ENCODE results near the gene TIMMDC1. TPM values are rescaled to one million over a fixed set of nuclear protein-coding genes. Genes with fewer than 3 reads are reported as not detected.

TIMMDC1 gene, protein sequence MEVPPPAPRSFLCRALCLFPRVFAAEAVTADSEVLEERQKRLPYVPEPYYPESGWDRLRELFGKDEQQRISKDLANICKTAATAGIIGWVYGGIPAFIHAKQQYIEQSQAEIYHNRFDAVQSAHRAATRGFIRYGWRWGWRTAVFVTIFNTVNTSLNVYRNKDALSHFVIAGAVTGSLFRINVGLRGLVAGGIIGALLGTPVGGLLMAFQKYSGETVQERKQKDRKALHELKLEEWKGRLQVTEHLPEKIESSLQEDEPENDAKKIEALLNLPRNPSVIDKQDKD
- total RNA-seq (10 to 100 TPM; 26.9 to 29.5 TPM), total RNA-seq (22.3 to 51.9 reads per million in 2 donors)

- peak; percentile 98 for ATAC-seq
- Mint-ChIP-seq H3K36me3 (ENCODE audit: low read depth) (no peaks in the 10 kb centered on the region), H3K27me3 (no peaks in the 10 kb centered on the region), H3K4me1 (peaks cover 14% of the 10 kb centered on the region), H3K27ac (peak within 1 kb of the TSS; percentile 98), H3K4me3 (peak within 1 kb of the TSS; percentile 92)
- H3K9me3 ChIP-seq (ENCODE audit: control insufficient read depth, low read length, poor library complexity, severe bottlenecking), result no peaks in the 10 kb centered on the region
- peak; percentile 94 to 97 (median 95) for DNase-seq
These were observed at the start of gene TIMMDC1 for GRCh38 chr3:119498186-119499011. TIMMDC1 (plus strand) TSS chr3:119498547; CDS start chr3:119498734, 187 bp downstream.

- Mint-ChIP-seq H3K4me1 (peaks cover 20% of the 10 kb centered on the region), H3K27me3 (no peaks in the 10 kb centered on the region), H3K36me3 (ENCODE audit: low read depth) (peaks cover 6% of the 10 kb centered on the region), H3K27ac (peak overlapping the region; percentile 67), H3K4me3 (no peak overlapping the region)
- no peak for DNase-seq
- no peaks in the 10 kb centered on the region for H3K9me3 ChIP-seq (ENCODE audit: control insufficient read depth, low read length, poor library complexity, severe bottlenecking)
- ATAC-seq, result no peak
These were observed 44.5 kb upstream of the TIMMDC1 start for GRCh38 chr3:119453822-119454221.

DNA sequence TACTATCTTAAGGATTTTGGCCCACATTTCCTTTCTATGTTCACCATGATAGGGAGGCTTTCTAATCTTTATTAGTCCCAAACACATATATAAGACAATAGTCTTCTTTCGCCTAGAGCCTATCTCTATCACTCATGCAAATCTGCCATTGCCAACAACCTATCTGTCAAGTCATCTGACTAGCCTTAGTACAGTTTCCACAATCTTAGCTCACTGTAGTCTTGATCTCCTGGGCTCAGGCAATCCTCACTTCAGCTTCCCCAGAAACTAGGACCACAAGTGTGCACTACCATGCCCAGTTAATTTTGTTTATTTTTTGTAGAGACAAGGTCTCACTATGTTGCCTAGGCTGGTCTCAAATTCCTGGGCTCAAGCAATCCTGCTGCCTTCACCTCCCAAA lies 41.9 kb upstream of the TIMMDC1 start:
- no peak overlapping the region for H3K4me3 Mint-ChIP-seq
- H3K27me3 Mint-ChIP-seq, result no peaks in the 10 kb centered on the region
- H3K36me3 Mint-ChIP-seq (ENCODE audit: low read depth), result peaks cover 4% of the 10 kb centered on the region
- DNase-seq, result no peak
- H3K9me3 ChIP-seq (ENCODE audit: control insufficient read depth, low read length, poor library complexity, severe bottlenecking), result no peaks in the 10 kb centered on the region
- no peak for ATAC-seq
- H3K27ac Mint-ChIP-seq, result peak overlapping the region; percentile 34
- H3K4me1 Mint-ChIP-seq, result peaks cover 30% of the 10 kb centered on the region

GRCh38 chr3:119457246-119457645 lies 41.1 kb upstream of the TIMMDC1 start:
- Mint-ChIP-seq H3K27ac (no peak overlapping the region), H3K36me3 (ENCODE audit: low read depth) (peaks cover 4% of the 10 kb centered on the region), H3K4me3 (no peak overlapping the region), H3K27me3 (no peaks in the 10 kb centered on the region), H3K4me1 (peaks cover 30% of the 10 kb centered on the region)
- no peak for ATAC-seq
- no peak for DNase-seq
- no peaks in the 10 kb centered on the region for H3K9me3 ChIP-seq (ENCODE audit: control insufficient read depth, low read length, poor library complexity, severe bottlenecking)

GRCh38 chr3:119463171-119464169 lies 34.9 kb upstream of the TIMMDC1 start, which contains the start of gene TMEM39A:
TMEM39A (minus strand) TSS chr3:119463615; CDS start chr3:119462074, 1,541 bp downstream.
- DNase-seq, result peak; percentile 97 to 98 (median 97)
- H3K27ac Mint-ChIP-seq, result peak within 1 kb of the TSS; percentile 93
- no peaks in the 10 kb centered on the region for H3K9me3 ChIP-seq (ENCODE audit: control insufficient read depth, low read length, poor library complexity, severe bottlenecking)
- peak; percentile 87 for ATAC-seq
- H3K36me3 Mint-ChIP-seq (ENCODE audit: low read depth), result no peaks in the 10 kb centered on the region
- H3K27me3 Mint-ChIP-seq, result no peaks in the 10 kb centered on the region
- peaks cover 25% of the 10 kb centered on the region for H3K4me1 Mint-ChIP-seq
- H3K4me3 Mint-ChIP-seq, result peak within 1 kb of the TSS; percentile 94

DNA sequence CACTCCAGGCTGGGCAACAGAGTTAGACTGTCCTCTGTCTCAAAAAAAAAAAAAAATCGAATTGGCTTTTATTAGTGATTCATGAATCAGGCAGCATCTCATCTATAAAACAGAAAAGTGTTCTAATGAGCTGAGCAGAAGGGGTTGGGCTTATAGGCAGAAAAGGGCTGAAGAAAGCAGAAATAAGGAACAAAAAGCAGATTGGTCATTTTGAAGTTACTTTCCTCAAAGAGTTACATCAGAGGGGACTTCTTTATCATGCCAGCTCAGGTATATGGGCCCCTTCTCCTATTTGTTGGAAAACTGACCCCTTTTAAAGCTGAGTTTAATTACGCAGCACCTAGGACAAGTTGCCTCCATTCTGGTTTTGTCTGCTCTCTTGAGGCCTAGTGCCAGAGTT lies 30.3 kb upstream of the TIMMDC1 start:
- peak overlapping the region; percentile 93 for H3K4me3 Mint-ChIP-seq
- H3K27me3 Mint-ChIP-seq, result no peaks in the 10 kb centered on the region
- no peak for DNase-seq
- H3K36me3 Mint-ChIP-seq (ENCODE audit: low read depth), result peaks cover 4% of the 10 kb centered on the region
- no peaks in the 10 kb centered on the region for H3K9me3 ChIP-seq (ENCODE audit: control insufficient read depth, low read length, poor library complexity, severe bottlenecking)
- no peak for ATAC-seq
- H3K4me1 Mint-ChIP-seq, result peaks cover 31% of the 10 kb centered on the region
- H3K27ac Mint-ChIP-seq, result peak overlapping the region; percentile 78

GRCh38 chr3:119469418-119470189 lies 28.7 kb upstream of the TIMMDC1 start:
- Mint-ChIP-seq H3K4me3 (peak overlapping the region; percentile 93), H3K36me3 (ENCODE audit: low read depth) (peaks cover 4% of the 10 kb centered on the region), H3K4me1 (peaks cover 20% of the 10 kb centered on the region), H3K27me3 (no peaks in the 10 kb centered on the region), H3K27ac (peak overlapping the region; percentile 78)
- ATAC-seq, result no peak
- H3K9me3 ChIP-seq (ENCODE audit: control insufficient read depth, low read length, poor library complexity, severe bottlenecking), result no peaks in the 10 kb centered on the region
- no peak for DNase-seq

DNA sequence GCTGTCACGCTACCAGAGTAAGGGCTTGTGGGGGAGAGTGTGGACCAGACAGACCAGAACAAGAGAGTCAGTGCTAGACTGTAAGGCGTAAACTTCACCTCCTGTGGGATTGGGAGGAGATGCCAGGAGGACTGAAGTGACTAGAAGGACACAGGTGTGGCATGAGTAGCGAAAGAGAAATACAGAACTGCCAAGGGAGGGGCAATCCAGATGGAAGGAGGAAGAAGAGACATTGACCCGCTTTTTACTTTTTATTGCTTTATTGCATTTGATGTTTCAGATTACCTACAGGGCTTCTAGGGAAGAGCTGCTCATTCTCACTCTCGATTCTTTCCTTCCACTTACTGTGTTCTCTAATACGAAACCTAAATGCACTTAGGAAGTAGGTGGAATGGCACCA lies 27.5 kb upstream of the TIMMDC1 start:
- no peak for ATAC-seq
- DNase-seq, result no peak
- Mint-ChIP-seq H3K4me3 (peak overlapping the region; percentile 70), H3K27ac (no peak overlapping the region), H3K36me3 (ENCODE audit: low read depth) (peaks cover 4% of the 10 kb centered on the region), H3K27me3 (no peaks in the 10 kb centered on the region), H3K4me1 (peaks cover 20% of the 10 kb centered on the region)
- H3K9me3 ChIP-seq (ENCODE audit: control insufficient read depth, low read length, poor library complexity, severe bottlenecking), result no peaks in the 10 kb centered on the region

DNA sequence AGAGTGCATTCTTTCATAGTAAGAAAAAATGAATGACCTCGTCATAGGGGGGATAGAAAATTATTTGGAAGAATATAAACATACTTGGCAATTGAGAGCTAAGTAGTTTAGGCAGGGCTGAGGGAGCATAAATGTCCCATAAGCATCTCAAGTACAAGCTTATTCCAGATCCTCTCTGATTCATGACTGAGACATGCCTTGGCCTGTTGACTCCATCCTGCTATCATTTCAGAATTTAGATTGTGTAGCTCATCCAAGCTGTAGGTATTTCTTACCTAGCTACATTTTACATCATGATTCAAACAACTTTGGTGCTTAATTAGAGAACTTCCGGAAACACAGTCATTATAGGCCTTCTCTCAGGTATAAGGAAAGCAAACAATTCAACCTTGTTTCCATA lies 17.3 kb upstream of the TIMMDC1 start:
- Mint-ChIP-seq H3K4me1 (peaks cover 9% of the 10 kb centered on the region), H3K27me3 (no peaks in the 10 kb centered on the region), H3K27ac (no peak overlapping the region), H3K4me3 (no peak overlapping the region), H3K36me3 (ENCODE audit: low read depth) (peaks cover 18% of the 10 kb centered on the region)
- no peaks in the 10 kb centered on the region for H3K9me3 ChIP-seq (ENCODE audit: control insufficient read depth, low read length, poor library complexity, severe bottlenecking)
- ATAC-seq (no peak), DNase-seq (no peak)

GRCh38 chr3:119483101-119483500 lies 15.2 kb upstream of the TIMMDC1 start:
- Mint-ChIP-seq H3K27ac (peak overlapping the region; percentile 14), H3K36me3 (ENCODE audit: low read depth) (peaks cover 9% of the 10 kb centered on the region), H3K4me3 (no peak overlapping the region), H3K4me1 (peaks cover 4% of the 10 kb centered on the region), H3K27me3 (no peaks in the 10 kb centered on the region)
- ATAC-seq (no peak), DNase-seq (no peak)
- no peaks in the 10 kb centered on the region for H3K9me3 ChIP-seq (ENCODE audit: control insufficient read depth, low read length, poor library complexity, severe bottlenecking)

DNA sequence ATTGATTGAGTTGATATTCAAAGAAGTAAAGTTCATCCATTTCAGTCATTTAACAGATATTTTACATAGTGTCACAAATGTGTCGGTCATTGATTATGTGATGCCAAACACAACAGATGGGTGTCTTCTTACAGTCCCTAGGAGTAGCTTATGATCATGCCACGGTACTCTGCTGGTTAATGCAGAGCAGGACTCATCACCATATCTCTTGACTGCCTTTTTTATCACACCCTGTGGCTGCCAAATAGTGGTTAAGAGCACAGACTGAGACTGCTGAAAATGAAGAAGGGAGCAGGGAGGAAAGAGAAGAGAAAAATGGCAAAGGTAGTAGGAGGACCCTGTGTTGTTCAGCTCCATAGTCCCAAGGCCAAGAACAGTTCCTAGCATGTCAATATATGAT lies 12.8 kb upstream of the TIMMDC1 start:
- DNase-seq (no peak), ATAC-seq (no peak)
- Mint-ChIP-seq H3K4me1 (peaks cover 4% of the 10 kb centered on the region), H3K36me3 (ENCODE audit: low read depth) (peaks cover 7% of the 10 kb centered on the region), H3K27me3 (no peaks in the 10 kb centered on the region), H3K27ac (no peak overlapping the region), H3K4me3 (no peak overlapping the region)
- H3K9me3 ChIP-seq (ENCODE audit: control insufficient read depth, low read length, poor library complexity, severe bottlenecking), result no peaks in the 10 kb centered on the region

- no peak for ATAC-seq
- Mint-ChIP-seq H3K4me3 (no peak overlapping the region), H3K4me1 (no peaks in the 10 kb centered on the region), H3K36me3 (ENCODE audit: low read depth) (peaks cover 4% of the 10 kb centered on the region), H3K27ac (no peak overlapping the region), H3K27me3 (no peaks in the 10 kb centered on the region)
- no peaks in the 10 kb centered on the region for H3K9me3 ChIP-seq (ENCODE audit: control insufficient read depth, low read length, poor library complexity, severe bottlenecking)
- DNase-seq, result no peak
These were observed 8.2 kb upstream of the TIMMDC1 start for GRCh38 chr3:119490153-119490552.
